ENCODE data around the gene EEIG1. TPM values are rescaled to one million over a fixed set of nuclear protein-coding genes. Genes with fewer than 3 reads are reported as not detected.

The EEIG1 gene
- total RNA-seq, 1 donor from 2014 or later: 15.8 TPM

DNA sequence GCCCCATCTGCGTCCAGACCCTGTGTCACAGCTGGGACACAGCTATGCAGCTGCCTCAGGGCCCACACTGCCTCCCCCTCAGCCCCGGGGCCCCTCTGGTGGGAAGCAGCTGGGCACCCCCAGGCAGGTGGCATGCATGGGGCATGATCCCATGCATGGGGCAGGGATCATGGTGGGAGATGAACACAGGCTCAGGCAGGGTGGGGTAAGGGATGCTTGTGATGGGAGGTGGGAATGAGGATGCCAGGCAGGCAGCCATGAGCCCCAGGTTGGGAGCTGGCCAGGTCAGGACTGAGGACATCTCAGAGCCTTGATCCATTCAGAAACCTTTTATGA is 19.7 kb downstream of the EEIG1 start:
- no peak overlapping the region for H3K4me3 Mint-ChIP-seq (ENCODE audit: unreplicated experiment)
- peaks cover 2% of the 10 kb centered on the region for H3K27me3 Mint-ChIP-seq (ENCODE audit: unreplicated experiment)
- TF ChIP-seq, protein P1, sequence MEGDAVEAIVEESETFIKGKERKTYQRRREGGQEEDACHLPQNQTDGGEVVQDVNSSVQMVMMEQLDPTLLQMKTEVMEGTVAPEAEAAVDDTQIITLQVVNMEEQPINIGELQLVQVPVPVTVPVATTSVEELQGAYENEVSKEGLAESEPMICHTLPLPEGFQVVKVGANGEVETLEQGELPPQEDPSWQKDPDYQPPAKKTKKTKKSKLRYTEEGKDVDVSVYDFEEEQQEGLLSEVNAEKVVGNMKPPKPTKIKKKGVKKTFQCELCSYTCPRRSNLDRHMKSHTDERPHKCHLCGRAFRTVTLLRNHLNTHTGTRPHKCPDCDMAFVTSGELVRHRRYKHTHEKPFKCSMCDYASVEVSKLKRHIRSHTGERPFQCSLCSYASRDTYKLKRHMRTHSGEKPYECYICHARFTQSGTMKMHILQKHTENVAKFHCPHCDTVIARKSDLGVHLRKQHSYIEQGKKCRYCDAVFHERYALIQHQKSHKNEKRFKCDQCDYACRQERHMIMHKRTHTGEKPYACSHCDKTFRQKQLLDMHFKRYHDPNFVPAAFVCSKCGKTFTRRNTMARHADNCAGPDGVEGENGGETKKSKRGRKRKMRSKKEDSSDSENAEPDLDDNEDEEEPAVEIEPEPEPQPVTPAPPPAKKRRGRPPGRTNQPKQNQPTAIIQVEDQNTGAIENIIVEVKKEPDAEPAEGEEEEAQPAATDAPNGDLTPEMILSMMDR (IDR thresholded peaks at IDR 0.05; ENCODE audit: partially characterized antibody, unreplicated experiment): no peak
- H3K27ac Mint-ChIP-seq (ENCODE audit: unreplicated experiment): no peak overlapping the region
- peaks cover 18% of the 10 kb centered on the region for H3K4me1 Mint-ChIP-seq (ENCODE audit: low read depth, unreplicated experiment)
- H3K36me3 Mint-ChIP-seq (ENCODE audit: unreplicated experiment): no peaks in the 10 kb centered on the region
- DNase-seq: no peak
- H3K9me3 Mint-ChIP-seq (ENCODE audit: unreplicated experiment): peaks cover 7% of the 10 kb centered on the region

DNA sequence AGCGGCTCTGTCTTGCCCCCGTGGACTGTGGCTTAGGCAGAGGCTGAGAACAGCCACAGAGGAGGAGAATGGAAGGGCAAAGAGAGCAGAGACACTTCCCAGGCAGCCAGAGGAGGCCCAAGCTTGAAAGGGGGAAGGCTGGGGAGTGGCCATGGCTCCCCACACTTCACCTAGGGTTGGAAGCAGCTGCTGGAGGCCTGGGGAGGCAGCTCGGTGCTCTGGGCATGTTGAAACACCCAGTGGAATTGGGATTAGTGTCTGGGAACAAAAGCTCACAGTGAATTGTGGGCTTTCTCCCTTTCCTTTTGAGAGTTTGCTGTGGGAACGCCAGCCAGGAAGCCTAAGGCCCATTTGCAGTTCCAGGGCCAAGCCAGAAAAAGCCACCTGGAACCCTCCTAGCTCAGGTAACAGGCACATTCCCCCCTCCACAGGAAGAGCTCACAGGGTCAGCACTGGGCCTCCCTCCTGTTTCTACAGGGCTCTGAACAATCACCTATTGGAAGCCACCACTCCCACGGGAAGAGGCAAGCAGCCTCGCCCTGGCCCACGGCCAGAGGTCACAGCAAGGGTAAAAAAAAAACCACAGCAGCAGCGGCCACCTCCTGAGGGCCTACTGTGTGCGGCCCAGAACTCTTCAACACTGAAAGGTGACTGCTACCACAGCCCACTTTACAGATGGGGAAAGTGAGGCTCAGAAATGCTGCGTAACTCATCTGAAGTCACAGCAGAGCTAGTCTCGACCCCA is 20.2 kb downstream of the EEIG1 start:
- H3K9me3 Mint-ChIP-seq (ENCODE audit: unreplicated experiment): peaks cover 7% of the 10 kb centered on the region
- TF ChIP-seq, protein P1 (IDR thresholded peaks at IDR 0.05; ENCODE audit: partially characterized antibody, unreplicated experiment): no peak
- peak overlapping the region; percentile 74 for H3K27ac Mint-ChIP-seq (ENCODE audit: unreplicated experiment)
- H3K36me3 Mint-ChIP-seq (ENCODE audit: unreplicated experiment): no peaks in the 10 kb centered on the region
- H3K4me3 Mint-ChIP-seq (ENCODE audit: unreplicated experiment): peak overlapping the region; percentile 27
- H3K27me3 Mint-ChIP-seq (ENCODE audit: unreplicated experiment): peaks cover 2% of the 10 kb centered on the region
- H3K4me1 Mint-ChIP-seq (ENCODE audit: low read depth, unreplicated experiment): peaks cover 18% of the 10 kb centered on the region
- DNase-seq: no peak

DNA sequence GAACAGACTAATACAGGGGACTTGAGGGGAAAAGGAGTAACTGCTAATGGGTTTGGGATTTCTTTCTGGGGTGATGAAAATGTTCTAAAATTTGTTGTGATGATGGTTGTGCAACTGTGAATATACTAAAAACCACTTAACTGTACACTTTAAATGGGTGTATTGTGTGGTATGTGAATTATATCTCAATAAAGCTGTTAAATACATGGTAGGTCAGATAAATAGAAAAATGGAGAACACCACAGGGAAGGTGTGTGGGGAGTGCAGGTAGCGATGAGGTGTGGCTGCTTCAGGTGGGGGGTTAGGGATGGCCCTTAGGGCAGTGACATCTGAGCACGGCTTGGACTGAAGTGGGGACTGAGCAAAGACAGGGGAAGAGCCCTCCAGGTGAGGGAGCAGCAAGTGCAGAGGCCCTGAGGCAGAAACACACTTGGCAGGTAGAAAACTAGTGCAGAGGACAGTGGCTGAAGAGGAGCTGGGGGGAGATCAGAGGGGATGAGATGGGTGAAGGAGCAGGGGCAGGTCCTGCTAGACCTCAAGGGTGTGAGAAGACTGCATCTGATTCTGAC is 20.9 kb downstream of the EEIG1 start:
- Mint-ChIP-seq H3K4me1 (ENCODE audit: low read depth, unreplicated experiment) (peaks cover 15% of the 10 kb centered on the region), H3K4me3 (ENCODE audit: unreplicated experiment) (peak overlapping the region; percentile 27), H3K36me3 (ENCODE audit: unreplicated experiment) (no peaks in the 10 kb centered on the region), H3K27ac (ENCODE audit: unreplicated experiment) (peak overlapping the region; percentile 74), H3K27me3 (ENCODE audit: unreplicated experiment) (peaks cover 2% of the 10 kb centered on the region), H3K9me3 (ENCODE audit: unreplicated experiment) (peaks cover 7% of the 10 kb centered on the region)
- DNase-seq: no peak
- TF ChIP-seq, protein P1 (IDR thresholded peaks at IDR 0.05; ENCODE audit: partially characterized antibody, unreplicated experiment): no peak

DNA sequence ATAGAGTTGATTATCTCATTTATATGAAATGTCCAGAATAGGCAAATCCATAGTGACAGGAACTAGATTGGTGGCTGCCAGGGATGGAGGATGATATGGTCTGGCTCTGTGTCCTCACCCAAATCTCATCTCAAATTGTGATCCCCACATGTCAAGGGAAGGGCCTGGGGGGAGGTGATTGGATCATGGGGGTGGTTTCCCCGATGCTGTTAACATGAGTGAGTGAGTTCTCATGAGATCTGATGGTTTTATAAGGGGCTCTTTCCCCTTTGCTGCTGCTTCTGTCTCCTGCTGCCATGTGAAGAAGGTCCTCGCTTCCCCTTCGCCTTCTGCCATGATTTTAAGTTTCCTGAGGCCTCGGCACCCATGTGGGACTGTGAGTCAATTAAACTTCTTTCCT is 21.4 kb downstream of the EEIG1 start:
- TF ChIP-seq, protein P1 (IDR thresholded peaks at IDR 0.05; ENCODE audit: partially characterized antibody, unreplicated experiment): no peak
- H3K27me3 Mint-ChIP-seq (ENCODE audit: unreplicated experiment): peaks cover 2% of the 10 kb centered on the region
- H3K27ac Mint-ChIP-seq (ENCODE audit: unreplicated experiment): no peak overlapping the region
- H3K4me3 Mint-ChIP-seq (ENCODE audit: unreplicated experiment): no peak overlapping the region
- H3K36me3 Mint-ChIP-seq (ENCODE audit: unreplicated experiment): no peaks in the 10 kb centered on the region
- peaks cover 7% of the 10 kb centered on the region for H3K9me3 Mint-ChIP-seq (ENCODE audit: unreplicated experiment)
- DNase-seq: no peak
- peaks cover 15% of the 10 kb centered on the region for H3K4me1 Mint-ChIP-seq (ENCODE audit: low read depth, unreplicated experiment)

DNA sequence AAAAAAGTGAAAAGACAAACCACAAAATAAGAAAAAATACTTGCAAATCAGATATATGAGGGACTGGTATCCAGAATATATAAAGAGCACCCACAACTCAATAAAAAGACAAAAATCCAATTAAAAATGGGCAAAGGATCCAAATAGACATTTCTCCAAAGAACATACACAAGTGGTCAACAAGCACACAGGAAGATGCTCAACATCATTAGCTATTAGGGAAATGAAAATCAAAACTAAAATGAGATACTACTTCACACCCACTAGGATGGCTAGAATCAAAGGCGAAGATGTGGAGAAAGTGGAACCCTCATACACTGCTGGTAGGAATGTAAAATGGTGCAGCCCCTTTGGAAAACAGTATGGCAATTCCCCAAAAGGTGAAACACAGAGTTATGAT is 22.1 kb downstream of the EEIG1 start:
- Mint-ChIP-seq H3K4me3 (ENCODE audit: unreplicated experiment) (no peak overlapping the region), H3K27ac (ENCODE audit: unreplicated experiment) (no peak overlapping the region), H3K4me1 (ENCODE audit: low read depth, unreplicated experiment) (peaks cover 15% of the 10 kb centered on the region)

More for the DNA sequence above, 22.1 kb downstream of the EEIG1 start:
- H3K9me3 Mint-ChIP-seq (ENCODE audit: unreplicated experiment): peaks cover 7% of the 10 kb centered on the region
- TF ChIP-seq, protein P1 (IDR thresholded peaks at IDR 0.05; ENCODE audit: partially characterized antibody, unreplicated experiment): no peak
- no peaks in the 10 kb centered on the region for H3K36me3 Mint-ChIP-seq (ENCODE audit: unreplicated experiment)
- H3K27me3 Mint-ChIP-seq (ENCODE audit: unreplicated experiment): peaks cover 2% of the 10 kb centered on the region
- no peak for DNase-seq
